ENCODE data around the gene MIF4GD.

MIF4GD gene

GRCh38 chr17:75315541-75316243 lies 44.7 kb upstream of the MIF4GD start:
- Histone ChIP-seq H3K36me3 (ENCODE audit: insufficient read depth, low read length) (peaks cover 47% of the 10 kb centered on the region), H3K27me3 (ENCODE audit: insufficient read depth, low read length, poor library complexity) (no peaks in the 10 kb centered on the region), H2AFZ (ENCODE audit: low read depth, low read length) (no peak overlapping the region), H3K9ac (ENCODE audit: low read depth, low read length) (no peak overlapping the region), H4K20me1 (ENCODE audit: insufficient read depth, low read length) (peaks cover 6% of the 10 kb centered on the region; the same call in 1 of the 2 replicates), H3K27ac (ENCODE audit: low read length) (no peak overlapping the region; the same call in 1 of the 2 replicates), H3K79me2 (ENCODE audit: insufficient read depth, low read length) (peaks cover 16% of the 10 kb centered on the region), H3K9me3 (ENCODE audit: insufficient read depth, low read length, severe bottlenecking) (no peaks in the 10 kb centered on the region), H3K4me3 (ENCODE audit: low read depth in 1 of 2, low read length in 2 of 2) (no peak overlapping the region), H3K4me2 (ENCODE audit: insufficient read depth, low read length) (no peak overlapping the region), H3K4me1 (ENCODE audit: insufficient read depth, low read length) (no peaks in the 10 kb centered on the region)
- ATAC-seq (ENCODE audit: insufficient read depth, low read depth) (no peak), DNase-seq (no peak)
- no peak for TF ChIP-seq CTCF (IDR thresholded peaks at IDR 0.05; ENCODE audit: borderline replicate concordance, extremely low read depth, low read length, poor library complexity, severe bottlenecking)
- no peak for TF ChIP-seq EZH2 (IDR thresholded peaks at IDR 0.05; ENCODE audit: borderline replicate concordance, low read depth, low read length, severe bottlenecking)

GRCh38 chr17:75313941-75314551 lies 43.0 kb upstream of the MIF4GD start:
- 0 out of 2 replicates have a peak, but pooled peaks cover 6% of the 10 kb centered on the region for H3K79me2 ChIP-seq (ENCODE audit: insufficient read depth, low read length)
- H3K4me2 ChIP-seq (ENCODE audit: insufficient read depth, low read length) = no peak overlapping the region
- no peak overlapping the region for H2AFZ ChIP-seq (ENCODE audit: low read depth, low read length)
- ATAC-seq (ENCODE audit: insufficient read depth, low read depth) (no peak; the same call in 2 of the 3 replicates), DNase-seq (no peak)
- TF ChIP-seq EZH2 (IDR thresholded peaks at IDR 0.05; ENCODE audit: borderline replicate concordance, low read depth, low read length, severe bottlenecking) (no peak), CTCF (IDR thresholded peaks at IDR 0.05; ENCODE audit: borderline replicate concordance, extremely low read depth, low read length, poor library complexity, severe bottlenecking) (no peak)
- H3K27me3 ChIP-seq (ENCODE audit: insufficient read depth, low read length, poor library complexity) = no peaks in the 10 kb centered on the region
- no peaks in the 10 kb centered on the region for H3K9me3 ChIP-seq (ENCODE audit: insufficient read depth, low read length, severe bottlenecking)
- no peak overlapping the region for H3K9ac ChIP-seq (ENCODE audit: low read depth, low read length)
- H3K4me3 ChIP-seq (ENCODE audit: low read depth in 1 of 2, low read length in 2 of 2) = no peak overlapping the region
- H3K36me3 ChIP-seq (ENCODE audit: insufficient read depth, low read length) = peaks cover 32% of the 10 kb centered on the region
- H3K27ac ChIP-seq (ENCODE audit: low read length) = peak overlapping the region; percentile 22; the same call in 1 of the 2 replicates
- H4K20me1 ChIP-seq (ENCODE audit: insufficient read depth, low read length) = peaks cover 6% of the 10 kb centered on the region; the same call in 1 of the 2 replicates
- H3K4me1 ChIP-seq (ENCODE audit: insufficient read depth, low read length) = no peaks in the 10 kb centered on the region

GRCh38 chr17:75308732-75309629 lies 38.0 kb upstream of the MIF4GD start:
- DNase-seq = no peak
- Histone ChIP-seq H3K36me3 (ENCODE audit: insufficient read depth, low read length) (0 out of 2 replicates have a peak, but pooled peaks cover 2% of the 10 kb centered on the region), H3K27me3 (ENCODE audit: insufficient read depth, low read length, poor library complexity) (no peaks in the 10 kb centered on the region), H3K4me1 (ENCODE audit: insufficient read depth, low read length) (no peaks in the 10 kb centered on the region), H3K79me2 (ENCODE audit: insufficient read depth, low read length) (no peaks in the 10 kb centered on the region), H3K4me3 (ENCODE audit: low read depth in 1 of 2, low read length in 2 of 2) (no peak overlapping the region), H3K27ac (ENCODE audit: low read length) (no peak overlapping the region), H3K9ac (ENCODE audit: low read depth, low read length) (no peak overlapping the region), H3K9me3 (ENCODE audit: insufficient read depth, low read length, severe bottlenecking) (no peaks in the 10 kb centered on the region), H4K20me1 (ENCODE audit: insufficient read depth, low read length) (no peaks in the 10 kb centered on the region), H3K4me2 (ENCODE audit: insufficient read depth, low read length) (no peak overlapping the region), H2AFZ (ENCODE audit: low read depth, low read length) (no peak overlapping the region)
- ATAC-seq (ENCODE audit: insufficient read depth, low read depth) = peak; percentile 39; the same call in 1 of the 3 replicates
- no peak for TF ChIP-seq EZH2 (IDR thresholded peaks at IDR 0.05; ENCODE audit: borderline replicate concordance, low read depth, low read length, severe bottlenecking)
